HG03175 (cell line): ENCODE data around the gene NCOA1.
"Not testable (repeated sequence)": the region's sequence is repeated elsewhere in the genome, so short reads cannot be mapped to it uniquely, and the experiment has no call there.

Experiments used
- ATAC-seq: cut with Tn5 transposase; IDR thresholded peaks from one replicate; pipeline ENCODE4 v1.9.1; 2021; ENCODE audit warnings: mild to moderate bottlenecking, moderate library complexity; ENCODE audit not compliant: unreplicated experiment

The NCOA1 gene

GRCh38 chr2:24490690-24491541 lies at the start of gene NCOA1:
TSS of gene NCOA1 (plus strand) at chr2:24491254. CDS start at chr2:24658678, 167,424 bp downstream.
- peak; percentile 71 for ATAC-seq

- no peak for ATAC-seq
These were observed 42.3 kb upstream of the NCOA1 start for GRCh38 chr2:24448797-24449196.

DNA sequence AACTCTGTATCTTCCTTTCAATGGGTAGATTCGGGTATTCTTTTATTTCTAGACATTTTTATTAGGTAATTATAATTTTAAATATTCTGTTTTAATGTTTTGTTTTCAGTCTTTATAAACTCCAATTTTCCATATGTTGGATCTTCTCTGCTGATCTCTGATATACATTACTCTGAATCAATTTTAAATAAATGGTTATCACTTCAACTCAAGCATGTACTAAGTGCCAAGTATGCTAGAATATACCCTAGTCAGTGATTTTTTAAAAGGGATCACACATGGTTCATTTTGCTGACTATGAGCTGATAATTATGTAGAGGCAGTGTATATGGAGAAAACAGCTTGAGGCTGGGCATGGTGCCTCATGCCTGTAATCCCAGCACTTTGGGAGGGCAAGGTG lies 41.7 kb upstream of the NCOA1 start:
- no peak for ATAC-seq

DNA sequence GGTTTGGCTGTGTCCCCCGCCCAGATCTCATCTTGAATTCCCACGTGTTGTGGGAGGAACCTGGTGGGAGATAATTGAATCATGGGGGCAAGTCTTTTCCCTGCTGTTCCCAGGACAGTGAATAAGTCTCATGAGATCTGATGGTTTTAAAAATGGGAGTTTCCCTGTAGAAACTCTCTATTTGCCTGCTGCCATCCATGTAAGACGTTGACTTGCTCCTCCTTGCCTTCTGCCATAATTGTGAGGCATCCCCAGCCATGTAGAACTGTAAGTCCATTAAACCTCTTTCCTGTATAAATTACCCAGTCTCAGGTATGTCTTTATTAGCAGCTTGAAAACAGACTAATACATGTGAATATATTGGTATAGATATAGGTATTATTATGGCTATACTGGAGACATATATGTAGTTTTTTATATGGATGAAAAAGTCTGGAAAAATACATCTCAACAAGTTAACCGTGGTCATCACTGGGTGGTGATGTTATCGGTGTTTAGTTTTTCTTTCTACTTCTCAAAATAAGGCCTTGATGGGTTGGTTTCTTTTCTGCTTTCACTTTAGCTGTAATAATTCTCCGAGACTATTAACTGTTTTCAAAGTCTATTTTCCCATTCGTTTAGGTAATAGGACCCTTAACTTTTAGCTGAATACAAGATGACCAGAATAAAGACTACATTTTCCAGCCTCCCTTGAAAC lies 39.1 kb upstream of the NCOA1 start:
- no peak for ATAC-seq

DNA sequence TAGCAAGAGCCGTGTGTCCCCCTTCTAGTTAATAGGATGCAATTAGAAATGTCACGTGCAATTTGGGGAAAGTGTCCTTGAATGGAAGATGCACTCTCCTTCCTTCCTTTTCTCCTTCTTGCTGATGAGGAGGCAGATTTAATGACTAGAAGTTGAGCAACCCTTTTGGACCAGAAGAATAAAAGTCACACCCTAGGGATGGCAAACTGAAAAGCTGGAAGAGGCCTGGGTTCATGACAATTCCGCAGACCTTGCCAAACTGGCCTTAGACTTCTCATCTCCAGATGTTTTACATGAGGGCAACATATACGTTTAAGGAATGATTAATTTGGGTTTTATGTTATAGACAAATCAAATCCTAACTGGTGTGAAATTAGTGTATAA lies 38.6 kb upstream of the NCOA1 start:
- no peak for ATAC-seq

GRCh38 chr2:24453379-24454073 lies 37.5 kb upstream of the NCOA1 start:
- no peak for ATAC-seq

- no peak for ATAC-seq
These were observed 36.8 kb upstream of the NCOA1 start for GRCh38 chr2:24454294-24454693.

GRCh38 chr2:24456599-24457556 lies 34.2 kb upstream of the NCOA1 start:
- ATAC-seq, result no peak

DNA sequence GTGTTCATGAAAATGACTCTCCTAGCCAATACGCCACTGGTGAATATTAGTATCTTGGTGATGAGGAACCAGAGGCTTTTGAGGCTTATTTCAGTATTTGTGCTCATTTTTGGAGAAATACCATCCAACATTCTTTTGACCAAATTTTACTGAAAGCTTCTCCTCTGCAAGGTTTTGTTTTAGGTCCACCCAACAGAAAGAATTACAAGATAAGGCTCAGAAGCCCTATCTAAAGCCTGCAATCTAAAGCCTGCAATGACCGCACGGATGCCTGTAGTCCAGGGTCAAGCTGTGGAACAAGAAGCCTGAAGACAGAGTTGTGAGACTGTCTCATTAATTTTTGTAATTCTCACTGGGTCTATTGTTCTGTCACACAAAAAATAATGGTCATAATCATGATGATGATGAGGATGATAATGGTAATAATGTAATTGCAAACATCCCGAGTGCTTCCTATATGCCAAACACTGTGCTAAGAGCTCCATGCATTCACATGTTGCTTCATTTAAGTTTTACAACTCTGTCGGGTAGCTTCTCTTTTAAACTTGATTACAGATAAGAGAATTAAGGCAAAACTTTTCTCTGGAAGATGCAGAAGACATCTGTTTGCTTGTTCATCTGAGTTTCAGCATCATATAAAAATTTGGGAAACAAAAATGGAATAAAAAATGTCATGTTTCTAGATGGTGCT lies 33.2 kb upstream of the NCOA1 start:
- no peak for ATAC-seq

DNA sequence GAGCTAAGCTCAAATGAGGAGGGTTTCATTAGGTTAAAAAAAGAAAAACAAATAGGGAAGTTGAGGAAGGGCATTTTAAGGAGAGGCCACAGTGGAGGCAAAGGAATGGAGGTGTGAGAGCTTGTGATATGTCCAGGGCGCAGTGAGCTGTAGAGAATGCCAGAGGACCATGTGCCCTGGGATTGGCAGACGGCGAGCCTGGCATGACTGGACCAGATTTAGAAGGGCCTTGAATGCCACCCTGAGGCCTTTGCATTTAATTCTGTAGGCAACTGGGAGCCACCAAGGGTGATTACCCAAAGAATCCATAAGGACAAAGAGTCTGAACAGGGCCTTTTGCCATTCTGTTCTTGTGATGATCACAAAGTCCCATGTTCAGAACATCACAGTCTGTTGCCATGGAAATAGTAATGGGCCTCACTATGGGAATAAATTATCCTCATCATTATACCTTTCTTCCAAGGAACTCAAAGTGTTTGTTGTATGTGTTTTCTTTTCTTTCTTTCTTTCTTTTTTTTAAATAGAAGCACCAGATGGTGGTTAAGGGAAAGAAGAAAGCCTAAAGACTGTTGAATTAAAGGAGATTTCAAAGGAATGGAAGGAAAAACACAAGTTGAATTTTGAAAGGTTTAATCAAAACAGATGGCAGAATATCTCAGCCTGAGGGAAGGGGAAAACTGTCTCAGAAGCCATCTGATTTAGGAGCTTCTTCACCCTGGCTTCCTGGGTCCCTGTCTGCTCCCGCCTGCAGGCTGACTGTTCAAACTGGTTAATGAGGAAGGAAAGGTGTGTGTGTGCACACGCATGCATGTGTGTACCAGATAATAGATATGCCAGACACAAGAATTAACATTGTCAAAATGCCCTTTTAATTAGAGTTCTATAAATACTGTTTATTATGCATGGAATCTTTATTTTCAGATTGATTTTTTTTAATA lies 31.6 kb upstream of the NCOA1 start:
- ATAC-seq, result no peak

DNA sequence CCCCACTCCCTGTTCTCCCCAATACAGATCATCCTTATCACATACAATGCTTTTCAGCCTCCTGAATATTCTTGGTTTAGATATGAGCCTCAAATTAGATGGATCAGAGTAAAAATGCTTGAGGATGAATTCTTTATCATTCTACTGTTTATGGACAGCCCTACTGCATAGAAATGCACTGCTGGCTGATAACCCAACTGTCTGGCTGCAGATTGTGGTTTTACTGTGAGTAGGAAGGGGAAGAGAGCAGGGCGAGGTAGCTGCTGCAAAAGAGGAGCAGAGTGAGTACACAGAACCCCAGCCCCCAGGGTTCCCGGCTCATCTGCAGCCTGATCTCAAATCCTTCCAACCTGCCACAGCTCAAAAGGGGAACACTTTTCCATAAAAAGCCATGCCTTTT lies 29.4 kb upstream of the NCOA1 start:
- no peak for ATAC-seq

DNA sequence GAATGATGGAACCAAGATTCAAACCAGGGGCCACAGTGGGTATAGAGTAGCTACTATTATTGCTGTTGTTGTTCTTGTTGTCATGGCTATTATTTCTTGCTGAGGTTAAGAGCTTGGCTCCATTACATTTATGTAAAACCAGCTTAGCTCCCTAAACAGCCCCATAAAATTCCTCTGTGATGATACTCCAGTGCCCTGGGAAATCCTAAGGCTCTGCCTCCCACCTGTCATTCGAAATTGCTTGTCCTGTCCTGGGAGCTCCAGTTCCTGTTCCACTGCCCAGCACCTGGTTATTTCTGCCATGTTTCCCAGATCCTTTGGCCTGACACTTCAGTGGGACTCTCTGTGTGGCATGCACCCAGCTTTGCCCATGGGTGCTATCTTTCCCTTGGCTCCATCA lies 27.8 kb upstream of the NCOA1 start:
- no peak for ATAC-seq

- ATAC-seq, result no peak
These were observed 23.9 kb upstream of the NCOA1 start for GRCh38 chr2:24466871-24467870.

DNA sequence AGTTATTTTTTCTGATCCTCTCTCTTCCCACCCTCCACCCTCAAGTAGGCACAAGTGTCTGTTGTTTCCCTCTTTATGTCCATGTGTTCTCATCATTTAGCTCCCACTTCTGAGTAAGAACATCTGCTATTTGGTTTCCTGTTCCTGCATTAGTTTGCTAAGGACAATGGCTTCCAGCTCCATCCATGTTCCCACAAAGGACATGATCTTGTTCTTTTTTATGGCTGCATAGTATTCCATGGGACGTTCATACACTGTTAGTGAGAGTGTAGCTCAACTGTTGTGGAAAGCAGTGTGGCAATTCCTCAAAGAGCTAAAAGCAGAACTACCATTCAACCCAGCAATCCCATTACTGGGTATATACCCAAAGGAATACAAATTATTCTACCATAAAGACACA lies 22.6 kb upstream of the NCOA1 start:
- not testable (repeated sequence) for ATAC-seq

- ATAC-seq, result no peak
These were observed 21.9 kb upstream of the NCOA1 start for GRCh38 chr2:24469148-24469650.

DNA sequence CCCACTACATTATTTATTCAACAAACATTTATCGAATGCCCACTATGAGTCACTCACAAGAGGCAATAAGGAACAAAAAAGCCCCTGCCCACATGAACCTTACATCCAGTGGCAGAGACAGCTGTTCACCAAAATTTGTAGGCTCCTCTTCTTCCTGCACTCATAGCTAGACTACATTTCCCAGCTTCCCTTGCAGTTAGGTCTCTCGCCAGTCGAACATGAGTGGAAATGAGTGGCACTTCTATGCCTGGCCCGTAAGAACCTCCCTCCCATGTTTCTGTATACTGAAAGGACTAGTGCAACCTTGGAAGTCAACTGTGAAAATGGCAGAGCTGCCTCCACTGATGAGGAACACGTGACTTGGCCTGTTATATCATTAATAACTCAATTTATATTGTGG lies 19.4 kb upstream of the NCOA1 start:
- no peak for ATAC-seq

DNA sequence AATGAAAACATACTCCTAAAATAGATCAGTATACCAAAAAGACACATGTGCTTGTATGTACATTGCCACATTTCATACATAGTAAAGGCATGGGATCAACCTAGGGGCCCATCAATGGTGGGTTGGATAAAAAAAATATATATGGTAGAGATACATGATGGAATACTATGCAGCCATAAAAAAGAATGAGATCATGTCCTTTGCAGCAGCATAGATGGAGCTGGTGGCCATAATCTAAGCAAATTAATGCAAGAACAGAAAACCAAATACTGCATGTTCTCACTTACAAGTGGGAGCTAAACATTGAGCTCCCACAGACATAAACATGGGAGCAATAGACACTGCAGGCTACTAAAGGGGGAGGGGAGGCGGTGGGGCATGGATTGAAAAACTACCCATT lies 18.6 kb upstream of the NCOA1 start:
- no peak for ATAC-seq

GRCh38 chr2:24473626-24474025 lies 17.4 kb upstream of the NCOA1 start:
- no peak for ATAC-seq
